Mesendoderm (in vitro differentiated cells): ENCODE results near the gene MINDY3.

ENCODE experiments used
- DNase-seq: peaks from one replicate; pipeline ENCODE4 v3.0.0; 2013
- H2AK5ac ChIP-seq: 2 replicates; pipeline ENCODE4 v1.6.1; 2013; ENCODE audit warnings: low read length, inconsistent platforms
- H2BK120ac ChIP-seq: 2 replicates; pipeline ENCODE4 v1.6.1; 2013; ENCODE audit warnings: low read depth, mild to moderate bottlenecking, low read length, moderate library complexity, mixed read lengths
- H2BK15ac ChIP-seq: replicated peaks from 2 replicates; pipeline ENCODE4 v1.6.1; 2013; ENCODE audit warnings: low read depth, mild to moderate bottlenecking, moderate library complexity
- H2BK5ac ChIP-seq: 2 replicates; pipeline ENCODE4 v1.6.1; 2013; ENCODE audit warnings: low read length, inconsistent platforms
- H3K18ac ChIP-seq: 2 replicates; pipeline ENCODE4 v1.6.1; 2013; ENCODE audit warnings: mild to moderate bottlenecking, low read length, mixed read lengths
- H3K23ac ChIP-seq: one replicate; pipeline ENCODE4 v1.6.1; 2013; ENCODE audit warnings: low read length
- H3K27ac ChIP-seq: 2 replicates; pipeline ENCODE4 v1.5.1; 2013; ENCODE audit warnings: low read depth, mild to moderate bottlenecking, inconsistent platforms, low read length, moderate library complexity
- H3K27me3 ChIP-seq: 2 replicates; pipeline ENCODE4 v1.6.1; 2013; ENCODE audit warnings: low read length, control low read depth, mild to moderate bottlenecking, inconsistent platforms; ENCODE audit not compliant: insufficient read depth, poor library complexity
- H3K36me3 ChIP-seq: 2 replicates; pipeline ENCODE4 v1.6.1; 2013; ENCODE audit warnings: low read length, inconsistent platforms; ENCODE audit not compliant: control insufficient read depth, insufficient read depth
- H3K4ac ChIP-seq: one replicate; pipeline ENCODE4 v1.6.1; 2013; ENCODE audit warnings: low read depth, mild to moderate bottlenecking, low read length, moderate library complexity
- H3K4me1 ChIP-seq: 2 replicates; pipeline ENCODE4 v1.6.1; 2013; ENCODE audit warnings: low read depth, low read length, inconsistent platforms; ENCODE audit not compliant: control insufficient read depth
- H3K4me2 ChIP-seq: 2 replicates; pipeline ENCODE4 v1.6.1; 2013; ENCODE audit warnings: low read length
- H3K4me3 ChIP-seq: 2 replicates; pipeline ENCODE4 v1.5.1; 2013; ENCODE audit warnings: mild to moderate bottlenecking, low read length
- H3K56ac ChIP-seq: one replicate; pipeline ENCODE4 v1.6.1; 2013; ENCODE audit warnings: low read length
- H3K79me1 ChIP-seq: 2 replicates; pipeline ENCODE4 v1.6.1; 2013; ENCODE audit warnings: low read length, inconsistent platforms
- H3K79me2 ChIP-seq: 2 replicates; pipeline ENCODE4 v1.6.1; 2013; ENCODE audit warnings: mild to moderate bottlenecking, low read length; ENCODE audit not compliant: control insufficient read depth, insufficient read depth
- H3K9ac ChIP-seq: 2 replicates; pipeline ENCODE4 v1.6.1; 2013; ENCODE audit warnings: low read length, inconsistent platforms
- H4K5ac ChIP-seq: one replicate; pipeline ENCODE4 v1.6.1; 2013; ENCODE audit warnings: low read length
- H4K8ac ChIP-seq: one replicate; pipeline ENCODE4 v1.6.1; 2013; ENCODE audit warnings: low read depth, mild to moderate bottlenecking, control low read depth, low read length, moderate library complexity
- WGBS: extraction: QIAGEN DNeasy Blood & Tissue Kit; methylation state at CpG from one replicate; pipeline ENCODE4 v1.1.7; 2013; ENCODE audit warnings: low lambda C conversion rate, missing lambda C conversion rate; ENCODE audit not compliant: insufficient coverage; ENCODE audit errors: extremely low coverage; 5-methylcytosine and 5-hydroxymethylcytosine counted together

MINDY3 gene

GRCh38 chr10:15792777-15793176 lies 67.5 kb downstream of the MINDY3 start:
- Histone ChIP-seq H3K4me2 (no peak overlapping the region), H3K4me3 (no peak overlapping the region), H3K79me2 (no peaks in the 10 kb centered on the region), H4K5ac (no peak overlapping the region), H3K56ac (no peak overlapping the region), H3K18ac (no peak overlapping the region), H3K23ac (no peak overlapping the region), H2BK15ac (no peak overlapping the region), H2BK5ac (no peak overlapping the region), H3K79me1 (no peaks in the 10 kb centered on the region), H3K36me3 (no peaks in the 10 kb centered on the region), H2BK120ac (no peak overlapping the region), H3K9ac (no peak overlapping the region), H3K27ac (no peak overlapping the region), H4K8ac (no peak overlapping the region), H3K4me1 (peaks cover 2% of the 10 kb centered on the region), H3K4ac (no peak overlapping the region), H3K27me3 (no peaks in the 10 kb centered on the region), H2AK5ac (no peak overlapping the region)
- DNase-seq = no peak
- 100% methylated on average over 1 of the region's 4 CpGs for WGBS

- no CpG with 5 or more reads among the region's 2 CpGs for WGBS
- H4K8ac ChIP-seq = no peak overlapping the region
- no peak overlapping the region for H3K23ac ChIP-seq
- H3K79me2 ChIP-seq = no peaks in the 10 kb centered on the region
- no peaks in the 10 kb centered on the region for H3K79me1 ChIP-seq
- no peak overlapping the region for H2BK15ac ChIP-seq
- no peak overlapping the region for H2BK120ac ChIP-seq
- H3K4ac ChIP-seq = no peak overlapping the region
- no peaks in the 10 kb centered on the region for H3K27me3 ChIP-seq
- no peak for DNase-seq
- no peak overlapping the region for H3K18ac ChIP-seq
- no peak overlapping the region for H2AK5ac ChIP-seq
- H3K4me3 ChIP-seq = no peak overlapping the region
- no peak overlapping the region for H3K27ac ChIP-seq
- H3K4me1 ChIP-seq = peaks cover 2% of the 10 kb centered on the region
- H3K36me3 ChIP-seq = no peaks in the 10 kb centered on the region
- H3K4me2 ChIP-seq = no peak overlapping the region
- no peak overlapping the region for H2BK5ac ChIP-seq
- no peak overlapping the region for H4K5ac ChIP-seq
- no peak overlapping the region for H3K9ac ChIP-seq
- H3K56ac ChIP-seq = no peak overlapping the region
Observed at GRCh38 chr10:15791816-15792524, 68.3 kb downstream of the MINDY3 start.

DNA sequence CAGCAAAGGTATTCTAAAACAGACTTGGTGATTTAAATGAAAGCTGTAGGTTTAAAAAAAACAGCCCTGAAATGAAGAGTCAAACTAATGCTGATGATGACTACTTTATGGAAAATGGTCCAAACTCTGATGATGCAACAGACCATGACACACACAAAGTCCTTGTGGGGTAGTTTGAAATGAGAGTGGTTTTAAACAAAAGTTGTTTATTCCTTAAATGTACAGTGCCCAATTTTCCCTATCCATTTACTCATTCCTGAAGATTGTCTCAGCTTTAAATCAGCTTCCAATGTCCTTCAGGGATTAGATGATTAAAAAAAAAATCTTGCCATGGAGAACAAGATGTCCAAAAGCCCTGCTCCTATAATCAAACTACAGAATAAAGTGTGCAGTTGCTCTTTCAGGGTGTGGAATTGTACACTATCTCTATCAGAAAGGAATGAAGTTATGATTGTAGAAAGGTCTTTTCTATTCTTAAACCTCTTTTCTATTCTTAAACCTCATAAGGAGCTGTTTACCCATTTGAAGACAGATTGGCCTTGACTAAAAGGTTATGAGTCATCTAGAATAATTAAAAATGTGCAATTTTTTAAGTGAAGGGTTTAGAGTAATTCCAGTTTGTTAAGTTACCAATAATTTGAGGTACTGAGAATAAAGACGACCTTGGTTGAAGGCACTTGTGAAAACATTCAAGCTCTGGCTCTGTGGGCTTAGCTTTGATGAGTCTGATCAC lies 70.3 kb downstream of the MINDY3 start:
- Histone ChIP-seq H2BK5ac (no peak overlapping the region), H3K4me3 (no peak overlapping the region), H3K56ac (no peak overlapping the region), H3K79me1 (no peaks in the 10 kb centered on the region), H3K4me2 (no peak overlapping the region), H3K27me3 (no peaks in the 10 kb centered on the region), H2AK5ac (no peak overlapping the region), H3K23ac (no peak overlapping the region), H3K4ac (no peak overlapping the region), H2BK15ac (no peak overlapping the region), H3K27ac (no peak overlapping the region), H3K18ac (no peak overlapping the region), H4K5ac (no peak overlapping the region), H4K8ac (no peak overlapping the region), H3K4me1 (peaks cover 3% of the 10 kb centered on the region), H3K79me2 (no peaks in the 10 kb centered on the region), H2BK120ac (no peak overlapping the region), H3K9ac (no peak overlapping the region), H3K36me3 (no peaks in the 10 kb centered on the region)
- WGBS = no CpG with 5 or more reads among the region's 1 CpG
- no peak for DNase-seq

DNA sequence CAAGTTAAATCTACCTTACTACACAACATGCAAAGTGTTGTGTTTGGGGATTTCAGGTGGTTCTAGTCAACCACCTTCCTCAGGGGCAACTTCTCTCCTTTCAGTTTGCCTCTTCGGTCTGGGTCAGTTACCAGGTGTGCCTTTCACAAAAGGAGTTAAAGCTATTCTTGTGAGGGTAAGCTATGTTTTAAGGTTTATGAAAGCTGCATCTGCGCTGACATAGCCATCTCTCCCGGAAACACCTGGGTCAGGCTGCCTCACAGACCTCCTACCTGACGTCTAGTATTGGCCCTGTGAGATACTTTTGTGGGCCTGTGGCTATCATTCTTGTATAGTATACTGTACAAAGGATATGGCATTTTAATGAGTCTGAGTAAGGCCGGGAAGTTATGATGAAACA lies 72.9 kb downstream of the MINDY3 start:
- H3K4me2 ChIP-seq = no peak overlapping the region
- no peak overlapping the region for H3K9ac ChIP-seq
- no peaks in the 10 kb centered on the region for H3K79me2 ChIP-seq
- H2BK120ac ChIP-seq = no peak overlapping the region
- no peaks in the 10 kb centered on the region for H3K27me3 ChIP-seq
- no peak overlapping the region for H3K4me3 ChIP-seq
- no peak overlapping the region for H3K18ac ChIP-seq
- H3K56ac ChIP-seq = no peak overlapping the region
- no peak overlapping the region for H2BK15ac ChIP-seq
- no peak overlapping the region for H3K4ac ChIP-seq
- no peaks in the 10 kb centered on the region for H3K79me1 ChIP-seq
- H3K27ac ChIP-seq = no peak overlapping the region
- no peak overlapping the region for H4K8ac ChIP-seq
- H4K5ac ChIP-seq = no peak overlapping the region
- DNase-seq = no peak
- H3K36me3 ChIP-seq = no peaks in the 10 kb centered on the region
- peaks cover 2% of the 10 kb centered on the region for H3K4me1 ChIP-seq
- no peak overlapping the region for H3K23ac ChIP-seq
- H2AK5ac ChIP-seq = no peak overlapping the region
- H2BK5ac ChIP-seq = no peak overlapping the region
- WGBS = no CpG with 5 or more reads among the region's 5 CpGs

DNA sequence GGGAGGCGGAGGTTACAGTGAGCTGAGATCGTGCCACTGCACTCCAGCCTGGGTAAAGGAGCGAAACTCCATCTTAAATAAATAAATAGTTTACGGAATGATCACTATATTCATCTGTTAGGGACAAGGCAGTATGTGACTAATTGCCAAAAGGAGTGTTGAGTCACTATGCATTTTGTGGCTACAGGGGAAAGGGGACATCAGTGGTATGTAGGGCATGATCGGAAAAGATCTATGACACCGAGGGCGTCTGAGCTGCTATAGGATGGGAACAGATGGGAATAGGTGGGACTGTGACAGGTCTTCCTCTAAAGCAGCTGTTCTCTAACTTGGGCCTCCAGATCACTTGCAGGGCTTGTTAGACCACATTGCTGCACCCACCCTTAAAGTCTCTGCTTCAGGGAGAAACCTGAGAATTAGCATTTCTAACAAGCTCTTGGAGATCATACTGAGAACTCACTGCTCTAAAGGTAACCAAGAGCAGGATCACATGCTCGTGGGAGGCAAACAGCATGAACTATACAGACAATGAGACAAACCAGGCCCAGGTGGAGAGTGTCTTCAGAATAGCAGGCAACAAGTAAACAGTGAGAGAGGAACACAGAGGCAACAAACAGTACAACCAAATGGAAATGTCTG lies 75.5 kb downstream of the MINDY3 start:
- Histone ChIP-seq H3K4ac (no peak overlapping the region), H3K79me2 (no peaks in the 10 kb centered on the region), H3K27me3 (no peaks in the 10 kb centered on the region), H3K79me1 (no peaks in the 10 kb centered on the region), H3K23ac (no peak overlapping the region), H3K27ac (no peak overlapping the region), H3K9ac (no peak overlapping the region), H3K18ac (no peak overlapping the region), H2AK5ac (no peak overlapping the region), H2BK5ac (no peak overlapping the region), H3K4me1 (peaks cover 2% of the 10 kb centered on the region), H4K5ac (no peak overlapping the region), H3K36me3 (no peaks in the 10 kb centered on the region), H3K4me2 (no peak overlapping the region), H2BK120ac (no peak overlapping the region), H3K56ac (no peak overlapping the region), H2BK15ac (no peak overlapping the region), H4K8ac (no peak overlapping the region), H3K4me3 (no peak overlapping the region)
- DNase-seq = peak; percentile 46
- WGBS = no CpG with 5 or more reads among the region's 8 CpGs
